ENCODE measurements around the gene EIF4E2. TPM values are rescaled to one million over a fixed set of nuclear protein-coding genes. Genes with fewer than 3 reads are reported as not detected.
"Not testable (repeated sequence)": the region's sequence is repeated elsewhere in the genome, so short reads cannot be mapped to it uniquely, and the experiment has no call there.

Gene EIF4E2
- total and polyA plus RNA-seq, 8 donors: 2.3 to 79.3 (median 41.0) TPM

DNA sequence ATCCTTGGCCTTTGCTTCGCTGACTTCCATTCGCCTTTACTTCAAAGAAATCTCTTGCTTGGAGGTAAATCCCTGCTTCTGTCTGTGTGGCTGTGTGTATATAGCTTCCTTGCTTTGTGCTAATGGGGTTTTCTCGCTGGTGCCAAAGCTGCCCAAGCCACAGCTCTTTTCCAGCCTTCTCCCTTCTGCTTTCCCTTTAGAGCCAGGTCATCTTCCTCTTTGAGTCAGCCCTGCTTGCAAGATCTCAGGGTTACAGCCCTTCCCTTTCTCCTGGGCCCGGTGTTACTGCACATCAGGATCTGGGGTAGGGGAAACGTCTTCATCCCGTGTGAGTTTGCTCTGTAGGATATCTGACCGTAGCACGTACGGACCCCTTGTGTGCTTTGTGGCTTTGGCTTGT lies 19.1 kb downstream of the EIF4E2 start:
- H3K27me3 ChIP-seq: no peaks in the 10 kb centered on the region
- no peak for DNase-seq
- peaks cover 61 to 100% (median 100%) of the 10 kb centered on the region in 4 donors for H3K36me3 ChIP-seq
- peaks cover 0 to 22% (median 10%) of the 10 kb centered on the region in 4 donors for H3K4me1 ChIP-seq
- intact Hi-C loops (cut with DNase I; ENCODE audit: low total_unique reads): no loop called here
- H3K4me3 ChIP-seq: no peak overlapping the region
- no peak for TF ChIP-seq POLR2AphosphoS5 (IDR thresholded peaks at IDR 0.05)
- no peak for TF ChIP-seq POLR2A (IDR thresholded peaks at IDR 0.05)
- no peak for TF ChIP-seq EP300 (IDR thresholded peaks at IDR 0.05)
- TF ChIP-seq, protein P1, sequence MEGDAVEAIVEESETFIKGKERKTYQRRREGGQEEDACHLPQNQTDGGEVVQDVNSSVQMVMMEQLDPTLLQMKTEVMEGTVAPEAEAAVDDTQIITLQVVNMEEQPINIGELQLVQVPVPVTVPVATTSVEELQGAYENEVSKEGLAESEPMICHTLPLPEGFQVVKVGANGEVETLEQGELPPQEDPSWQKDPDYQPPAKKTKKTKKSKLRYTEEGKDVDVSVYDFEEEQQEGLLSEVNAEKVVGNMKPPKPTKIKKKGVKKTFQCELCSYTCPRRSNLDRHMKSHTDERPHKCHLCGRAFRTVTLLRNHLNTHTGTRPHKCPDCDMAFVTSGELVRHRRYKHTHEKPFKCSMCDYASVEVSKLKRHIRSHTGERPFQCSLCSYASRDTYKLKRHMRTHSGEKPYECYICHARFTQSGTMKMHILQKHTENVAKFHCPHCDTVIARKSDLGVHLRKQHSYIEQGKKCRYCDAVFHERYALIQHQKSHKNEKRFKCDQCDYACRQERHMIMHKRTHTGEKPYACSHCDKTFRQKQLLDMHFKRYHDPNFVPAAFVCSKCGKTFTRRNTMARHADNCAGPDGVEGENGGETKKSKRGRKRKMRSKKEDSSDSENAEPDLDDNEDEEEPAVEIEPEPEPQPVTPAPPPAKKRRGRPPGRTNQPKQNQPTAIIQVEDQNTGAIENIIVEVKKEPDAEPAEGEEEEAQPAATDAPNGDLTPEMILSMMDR (IDR thresholded peaks at IDR 0.05): no peak
- no peaks in the 10 kb centered on the region for H3K9me3 ChIP-seq
- WGBS, 5 donors: 91 to 97% (median 96%) methylated on average over 9 of the region's 9 CpGs
- H3K27ac ChIP-seq: no peak overlapping the region

GRCh38 chr2:232570481-232570880 lies 20.0 kb downstream of the EIF4E2 start:
- 92 to 98% (median 95%) methylated on average over 6 of the region's 6 CpGs for WGBS, 5 donors
- DNase-seq; intact Hi-C loops (cut with DNase I; ENCODE audit: low total_unique reads); H3K9me3 ChIP-seq; H3K4me3 ChIP-seq; H3K27me3 ChIP-seq: not testable (repeated sequence)
- Histone ChIP-seq H3K36me3 (peaks cover 57 to 100% (median 100%) of the 10 kb centered on the region in 4 donors), H3K4me1 (peaks cover 0 to 22% (median 11%) of the 10 kb centered on the region in 4 donors), H3K27ac (peak overlapping the region in 1 of 5 donors; percentile 40)

DNA sequence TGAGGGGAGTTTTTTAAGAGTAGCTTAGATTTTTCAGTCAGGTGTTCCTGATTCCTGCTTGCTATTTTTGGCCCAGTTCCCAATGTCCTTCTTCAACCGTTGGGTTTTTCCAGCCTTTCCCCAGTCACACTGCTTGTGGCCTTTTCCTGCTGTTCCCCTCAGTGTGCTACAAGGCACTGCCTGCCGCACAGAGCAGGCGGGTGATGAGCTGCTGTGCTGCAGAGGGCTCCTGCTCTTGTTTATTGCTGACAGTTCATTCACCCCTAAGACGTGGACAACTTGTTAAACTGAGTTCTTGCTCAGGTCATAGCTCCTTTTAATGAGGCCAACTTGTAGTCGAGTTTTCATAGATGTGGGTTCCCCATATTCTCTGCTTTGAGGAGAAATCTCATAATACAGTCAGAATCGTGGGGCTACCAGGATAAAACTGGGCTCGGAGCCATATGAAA lies 20.6 kb downstream of the EIF4E2 start:
- intact Hi-C loops (cut with DNase I; ENCODE audit: low total_unique reads): no loop called here
- TF ChIP-seq POLR2AphosphoS5 (IDR thresholded peaks at IDR 0.05): no peak
- TF ChIP-seq, protein P1 (IDR thresholded peaks at IDR 0.05): no peak
- TF ChIP-seq EP300 (IDR thresholded peaks at IDR 0.05): no peak
- TF ChIP-seq POLR2A (IDR thresholded peaks at IDR 0.05): no peak
- 53 to 72% (median 62%) methylated on average over 7 of the region's 7 CpGs for WGBS, 5 donors
- Histone ChIP-seq H3K9me3 (no peaks in the 10 kb centered on the region), H3K27ac (peak overlapping the region in 1 of 5 donors; percentile 40), H3K27me3 (no peaks in the 10 kb centered on the region), H3K4me1 (peaks cover 0 to 22% (median 11%) of the 10 kb centered on the region in 4 donors), H3K36me3 (peaks cover 52 to 98% (median 97%) of the 10 kb centered on the region in 4 donors), H3K4me3 (no peak overlapping the region)
- no peak for DNase-seq

DNA sequence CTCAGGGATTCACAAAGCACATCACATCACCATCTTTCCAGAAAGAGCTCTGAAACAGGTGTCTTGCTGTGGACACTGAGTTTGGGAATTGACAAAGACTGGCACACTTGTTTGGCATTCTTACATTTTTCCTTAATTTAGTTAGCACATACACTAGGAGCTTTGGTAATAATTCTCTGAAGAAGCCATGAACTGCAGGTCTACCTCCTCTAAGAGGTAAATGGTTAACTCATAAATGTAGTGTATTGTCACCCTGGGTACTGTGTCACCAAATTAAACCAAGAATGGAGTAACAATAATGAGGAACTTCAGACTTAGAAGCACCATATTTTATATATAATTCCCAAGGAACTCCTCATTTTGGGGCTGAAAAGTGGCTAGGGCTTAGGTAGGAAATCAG lies 22.6 kb downstream of the EIF4E2 start:
- Histone ChIP-seq H3K27me3 (no peaks in the 10 kb centered on the region), H3K4me1 (peaks cover 0 to 18% (median 11%) of the 10 kb centered on the region in 4 donors), H3K9me3 (no peaks in the 10 kb centered on the region), H3K36me3 (peaks cover 37 to 98% (median 94%) of the 10 kb centered on the region in 4 donors), H3K4me3 (no peak overlapping the region), H3K27ac (peak overlapping the region in 3 of 5 donors; percentile 15 to 20 (median 18))
- TF ChIP-seq, protein P1 (IDR thresholded peaks at IDR 0.05): no peak
- TF ChIP-seq POLR2A (IDR thresholded peaks at IDR 0.05): no peak
- TF ChIP-seq EP300 (IDR thresholded peaks at IDR 0.05): no peak
- TF ChIP-seq POLR2AphosphoS5 (IDR thresholded peaks at IDR 0.05): no peak
- intact Hi-C loops (cut with DNase I; ENCODE audit: low total_unique reads): no loop called here
- DNase-seq: no peak

GRCh38 chr2:232573771-232574435 lies 23.4 kb downstream of the EIF4E2 start:
- intact Hi-C loops (cut with DNase I; ENCODE audit: low total_unique reads): no loop called here
- TF ChIP-seq POLR2AphosphoS5 (IDR thresholded peaks at IDR 0.05) (no peak), POLR2A (IDR thresholded peaks at IDR 0.05) (no peak), EP300 (IDR thresholded peaks at IDR 0.05) (no peak)
- TF ChIP-seq, protein P1 (IDR thresholded peaks at IDR 0.05): no peak
- DNase-seq: peak in 1 of 2 donors; percentile 28
- Histone ChIP-seq H3K9me3 (no peaks in the 10 kb centered on the region), H3K4me3 (no peak overlapping the region), H3K27me3 (no peaks in the 10 kb centered on the region), H3K36me3 (peaks cover 29 to 89% (median 86%) of the 10 kb centered on the region in 4 donors), H3K4me1 (peaks cover 0 to 14% (median 11%) of the 10 kb centered on the region in 4 donors), H3K27ac (peak overlapping the region in 3 of 5 donors; percentile 6 to 46 (median 30))
- 81 to 92% (median 91%) methylated on average over 5 to 8 of the region's 8 CpGs for WGBS, 5 donors

Data from stomach (tissue), 9 donors.